HAP-1 (cell line): ENCODE measurements around the gene SPCS1.

Source experiments
- DNase-seq, 2 experiments: peaks; one replicate each; pipeline ENCODE4 v3.0.0-alpha.2; 2016 to 2020; ENCODE audit warnings: low spot score in 2 of 2
- H3K27me3 ChIP-seq: fragments of 250-450 bp; sonication (Bioruptor Pico); 2 replicates; pipeline ENCODE4 v1.5.1; 2020; ENCODE audit warnings: low read depth, mild to moderate bottlenecking, moderate library complexity
- H3K36me3 ChIP-seq: fragments of 250-450 bp; sonication (Bioruptor Pico); replicated peaks from 2 replicates; pipeline ENCODE4 v1.5.1; 2020; ENCODE audit warnings: mild to moderate bottlenecking
- H3K4me1 ChIP-seq: fragments of 250-450 bp; sonication (Bioruptor Pico); 2 replicates; pipeline ENCODE4 v1.5.1; 2020; ENCODE audit warnings: mild to moderate bottlenecking
- H3K4me3 ChIP-seq: fragments of 250-450 bp; sonication (Bioruptor Pico); 2 replicates; pipeline ENCODE4 v1.5.1; 2020; ENCODE audit warnings: mild to moderate bottlenecking, moderate library complexity
- H3K9me3 ChIP-seq: fragments of 250-450 bp; sonication (Bioruptor Pico); 2 replicates; pipeline ENCODE4 v1.5.1; 2020; ENCODE audit warnings: mild to moderate bottlenecking, moderate library complexity
- in situ Hi-C: fragments of 300-500 bp; cut with MboI; formaldehyde crosslinking; loops from 3 replicates; pipeline ENCODE4 v1.14.3; 2020; ENCODE audit warnings: low sequenced_read_pairs, inconsistent platforms, mixed read lengths

The SPCS1 gene

DNA sequence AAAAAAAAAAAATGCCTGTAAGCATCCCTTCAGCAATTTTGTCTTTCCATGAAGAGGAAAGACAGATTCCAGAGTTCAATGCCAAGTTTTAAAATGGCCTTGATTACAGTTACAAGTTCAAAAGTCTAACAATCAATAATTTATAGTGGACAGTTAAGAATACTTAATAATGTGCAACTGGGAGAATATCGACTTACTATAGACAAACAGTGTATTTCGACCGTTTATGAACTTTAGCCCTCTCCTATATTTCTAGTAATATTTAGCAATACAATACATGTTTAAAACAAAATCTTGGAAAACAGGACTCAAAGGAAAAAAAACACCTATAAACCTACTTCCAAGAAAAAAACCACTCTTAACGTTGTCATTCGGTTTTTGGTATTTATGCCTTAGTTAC lies 21.7 kb upstream of the SPCS1 start:
- DNase-seq: no peak
- in situ Hi-C loops: loop anchor here (10.0 to 25.0 kb wide), 2 partner anchors 149 to 422 kb away; partner anchors contain the start of genes NT5DC2 and UQCC5
- Histone ChIP-seq H3K36me3 (peaks cover 37% of the 10 kb centered on the region), H3K4me3 (no peak overlapping the region), H3K4me1 (peaks cover 17% of the 10 kb centered on the region), H3K27me3 (no peaks in the 10 kb centered on the region), H3K9me3 (no peaks in the 10 kb centered on the region)

- Histone ChIP-seq H3K4me3 (peak overlapping the region; percentile 58), H3K36me3 (peaks cover 44% of the 10 kb centered on the region), H3K4me1 (peaks cover 17% of the 10 kb centered on the region), H3K9me3 (no peaks in the 10 kb centered on the region), H3K27me3 (no peaks in the 10 kb centered on the region)
- peak; percentile 79 to 89 for DNase-seq
- in situ Hi-C loops: loop anchor here (10.0 to 25.0 kb wide), 2 partner anchors 150 to 423 kb away; partner anchors contain the start of genes NT5DC2 and UQCC5
Measured at GRCh38 chr3:52685285-52685708, 20.6 kb upstream of the SPCS1 start.

DNA sequence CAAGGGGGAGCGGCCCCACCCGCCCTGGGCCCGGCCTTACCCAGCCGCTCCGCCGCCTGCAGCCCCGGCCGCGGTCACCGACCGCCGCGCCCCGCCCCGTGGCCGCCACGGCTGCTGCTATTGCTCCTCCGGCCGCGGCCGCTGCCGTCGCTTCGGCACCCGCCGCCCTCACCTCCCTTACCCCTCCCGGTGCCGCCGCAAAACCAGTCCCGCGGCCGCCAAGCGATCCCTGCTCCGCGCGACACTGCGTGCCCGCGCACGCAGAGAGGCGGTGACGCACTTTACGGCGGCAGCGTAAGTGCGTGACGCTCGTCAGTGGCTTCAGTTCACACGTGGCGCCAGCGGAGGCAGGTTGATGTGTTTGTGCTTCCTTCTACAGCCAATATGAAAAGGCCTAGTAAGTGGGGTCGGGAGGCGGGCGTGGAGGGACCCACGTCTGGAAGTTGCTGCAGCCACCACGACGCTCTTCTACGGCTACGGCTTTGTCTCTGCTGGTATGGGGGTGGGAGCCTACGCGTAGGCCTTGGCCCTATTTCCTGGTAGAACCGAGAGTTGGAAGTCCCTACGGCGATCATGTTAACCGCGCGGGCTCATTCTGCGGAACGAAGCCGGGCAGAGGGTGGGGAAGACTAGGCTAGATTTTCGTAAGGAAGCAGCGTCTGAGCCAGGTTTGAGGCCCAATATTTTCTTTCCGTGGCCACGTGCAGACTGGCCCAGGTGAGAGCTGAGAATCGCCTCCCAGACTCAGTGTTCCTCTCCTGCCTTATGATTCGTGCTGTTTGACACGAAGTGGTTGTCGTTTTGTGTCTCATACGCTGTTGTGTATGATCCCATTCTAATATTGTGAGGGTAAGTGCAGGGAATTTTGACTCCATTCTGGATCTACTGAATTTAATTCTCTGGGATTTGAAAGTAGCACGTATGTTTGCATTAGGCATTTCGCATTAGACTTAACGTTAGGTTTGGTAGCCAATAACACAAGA lies 19.9 kb upstream of the SPCS1 start, which contains the start of the genes GNL3 and PBRM1:
Gene GNL3 (plus strand): TSS at position 324 of the 983 bp plus-strand sequence. CDS start 61 bp downstream, at position 385.
Gene PBRM1 (minus strand): TSS at position 205 of the 983 bp plus-strand sequence.
- Histone ChIP-seq H3K4me1 (peaks cover 17% of the 10 kb centered on the region), H3K4me3 (peak within 1 kb of the TSS; percentile 91), H3K27me3 (no peaks in the 10 kb centered on the region), H3K9me3 (no peaks in the 10 kb centered on the region), H3K36me3 (peaks cover 51% of the 10 kb centered on the region)
- in situ Hi-C loops: loop anchor here (10.0 to 25.0 kb wide), 2 partner anchors 151 to 424 kb away; partner anchors contain the start of genes NT5DC2 and UQCC5
- peak; percentile 93 to 94 for DNase-seq

- Histone ChIP-seq H3K4me3 (no peak overlapping the region), H3K27me3 (no peaks in the 10 kb centered on the region), H3K4me1 (peaks cover 15% of the 10 kb centered on the region), H3K9me3 (no peaks in the 10 kb centered on the region), H3K36me3 (peaks cover 73% of the 10 kb centered on the region)
- DNase-seq: no peak
- in situ Hi-C loops: loop anchor here (10.0 to 25.0 kb wide), 2 partner anchors 153 to 426 kb away; partner anchors contain the start of genes NT5DC2 and UQCC5
Measured at GRCh38 chr3:52688266-52688665, 17.6 kb upstream of the SPCS1 start.

DNA sequence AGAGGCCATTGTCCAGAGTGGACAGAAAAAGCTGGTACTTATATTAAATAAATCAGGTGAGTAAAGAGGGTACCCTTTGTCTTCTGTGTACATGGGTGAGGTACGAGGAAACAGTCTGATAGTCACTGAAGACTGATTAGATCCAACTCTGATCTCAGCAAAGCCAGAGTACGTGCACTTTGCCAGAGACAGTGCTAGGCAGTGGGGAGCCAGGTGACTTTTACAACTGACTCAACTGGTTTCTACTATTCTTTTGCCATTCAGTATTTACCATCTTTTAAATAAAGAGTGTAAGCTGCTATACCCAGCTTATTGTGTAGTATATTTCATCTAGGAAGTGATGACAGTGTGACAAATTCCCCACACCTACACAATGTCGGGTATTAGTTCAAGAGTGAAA lies 16.8 kb upstream of the SPCS1 start:
- no peaks in the 10 kb centered on the region for H3K27me3 ChIP-seq
- peaks cover 82% of the 10 kb centered on the region for H3K36me3 ChIP-seq
- H3K4me3 ChIP-seq: no peak overlapping the region
- no peak for DNase-seq
- in situ Hi-C loops: loop anchor here (10.0 to 25.0 kb wide), 2 partner anchors 154 to 427 kb away; partner anchors contain the start of genes NT5DC2 and UQCC5
- no peaks in the 10 kb centered on the region for H3K9me3 ChIP-seq
- peaks cover 14% of the 10 kb centered on the region for H3K4me1 ChIP-seq

- peaks cover 96% of the 10 kb centered on the region for H3K36me3 ChIP-seq
- H3K27me3 ChIP-seq: no peaks in the 10 kb centered on the region
- no peak for DNase-seq
- no peaks in the 10 kb centered on the region for H3K9me3 ChIP-seq
- in situ Hi-C loops: loop anchor here (25.0 kb wide), 1 partner anchor 428 kb away; no protein-coding TSS in a partner anchor
- H3K4me1 ChIP-seq: peaks cover 8% of the 10 kb centered on the region
- H3K4me3 ChIP-seq: no peak overlapping the region
Measured at GRCh38 chr3:52690560-52690959, 15.3 kb upstream of the SPCS1 start.

DNA sequence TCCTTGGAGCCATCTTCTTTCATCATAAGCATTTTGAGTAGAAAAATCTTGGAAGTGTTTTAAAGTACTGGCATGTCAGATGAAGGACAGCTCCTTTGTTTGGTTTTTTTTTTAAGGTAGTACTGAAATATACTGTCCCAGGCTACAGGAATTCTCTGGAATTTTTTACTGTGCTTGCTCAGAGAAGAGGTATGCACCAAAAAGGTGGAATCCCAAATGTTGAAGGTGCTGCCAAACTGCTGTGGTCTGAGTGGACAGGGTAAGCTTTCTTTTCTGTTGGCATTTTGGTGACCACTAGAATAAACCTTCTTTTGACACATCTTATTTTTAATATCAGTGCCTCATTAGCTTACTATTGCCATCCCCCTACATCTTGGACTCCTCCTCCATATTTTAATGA lies 12.8 kb upstream of the SPCS1 start:
- H3K4me1 ChIP-seq: peaks cover under 1% of the 10 kb centered on the region; the same call in 1 of the 2 replicates
- in situ Hi-C loops: loop anchor here (25.0 kb wide), 1 partner anchor 431 kb away; no protein-coding TSS in a partner anchor
- no peaks in the 10 kb centered on the region for H3K9me3 ChIP-seq
- H3K27me3 ChIP-seq: no peaks in the 10 kb centered on the region
- DNase-seq: no peak
- peaks cover 96% of the 10 kb centered on the region for H3K36me3 ChIP-seq
- H3K4me3 ChIP-seq: no peak overlapping the region

DNA sequence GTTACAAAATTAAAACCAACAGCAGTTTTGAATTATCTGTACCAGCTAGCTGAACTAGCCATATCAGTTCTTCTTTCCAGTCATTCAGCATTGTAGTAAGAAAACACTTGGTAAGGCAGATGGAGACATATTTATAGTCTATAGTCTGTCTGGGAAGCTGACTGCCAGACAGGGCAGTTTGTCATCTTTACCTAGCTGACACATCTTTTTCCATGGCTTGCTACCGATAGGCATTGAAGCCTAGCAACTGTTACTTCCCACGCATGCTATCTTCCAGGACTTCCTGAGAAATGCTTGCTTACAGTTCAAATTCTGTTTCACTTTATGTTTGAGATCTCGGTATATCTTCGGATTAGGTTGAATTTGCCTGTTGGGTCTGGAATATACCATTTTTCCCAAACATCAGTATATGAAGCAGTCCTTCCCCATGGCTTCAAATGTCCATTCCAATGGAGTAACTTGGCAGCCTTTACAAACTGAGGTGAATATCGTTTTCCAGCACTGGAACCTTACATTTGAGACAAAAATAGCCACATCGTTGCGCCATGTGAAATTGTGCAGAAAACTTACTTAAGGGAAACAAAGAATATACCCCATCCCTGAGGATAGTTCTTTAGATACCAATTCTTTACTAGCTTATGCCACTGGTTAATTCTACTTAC lies 11.2 kb upstream of the SPCS1 start:
- Histone ChIP-seq H3K4me3 (no peak overlapping the region), H3K4me1 (no peaks in the 10 kb centered on the region), H3K9me3 (no peaks in the 10 kb centered on the region), H3K36me3 (peaks cover 82% of the 10 kb centered on the region), H3K27me3 (no peaks in the 10 kb centered on the region)
- in situ Hi-C loops: loop anchor here (25.0 kb wide), 1 partner anchor 432 kb away; no protein-coding TSS in a partner anchor
- no peak for DNase-seq

DNA sequence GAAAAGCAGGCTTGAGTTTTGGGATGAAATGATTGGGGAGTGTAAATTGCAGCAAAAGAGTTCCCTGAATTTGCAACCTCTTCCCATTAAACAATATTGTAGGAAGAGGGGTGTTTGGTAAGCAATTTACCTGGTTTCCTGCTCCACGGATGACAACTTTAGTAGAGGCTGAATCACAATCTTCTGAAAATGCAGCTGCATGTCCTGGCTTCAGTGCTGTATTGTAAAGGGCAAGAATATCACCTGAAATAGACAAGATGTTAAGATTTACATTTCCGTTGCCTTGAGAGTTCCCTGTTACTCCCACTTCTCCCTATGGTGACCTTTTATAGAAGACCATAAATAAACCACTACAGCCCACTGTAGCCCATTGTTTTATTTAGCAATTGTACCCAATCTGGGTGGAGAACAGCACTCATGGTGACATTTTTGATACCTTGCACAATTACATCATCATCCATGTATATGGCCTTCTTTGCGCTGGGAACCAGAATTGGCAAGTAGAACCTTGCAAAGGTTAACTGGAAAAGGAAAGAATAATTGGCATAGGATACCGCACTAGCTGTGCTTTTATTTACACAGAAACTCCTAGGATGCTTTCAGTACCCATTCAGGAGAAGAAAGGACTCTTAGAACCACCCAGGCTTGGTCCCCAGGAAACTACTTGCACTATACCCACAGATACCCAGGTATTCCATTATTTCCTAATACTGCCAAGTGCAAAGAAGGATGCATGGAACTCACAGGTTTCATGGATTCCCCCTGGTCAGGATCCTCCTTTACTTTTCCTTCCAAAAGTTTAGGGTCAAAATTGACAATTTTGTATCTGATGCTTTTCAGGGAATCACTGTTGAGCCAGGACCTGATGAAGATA lies 9.9 kb upstream of the SPCS1 start:
- H3K9me3 ChIP-seq: no peaks in the 10 kb centered on the region
- no peak overlapping the region for H3K4me3 ChIP-seq
- H3K36me3 ChIP-seq: peaks cover 68% of the 10 kb centered on the region
- no peaks in the 10 kb centered on the region for H3K4me1 ChIP-seq
- no peak for DNase-seq
- no peaks in the 10 kb centered on the region for H3K27me3 ChIP-seq
- in situ Hi-C loops: loop anchor here (25.0 kb wide), 1 partner anchor 434 kb away; no protein-coding TSS in a partner anchor

GRCh38 chr3:52696830-52697631 lies 8.9 kb upstream of the SPCS1 start:
- in situ Hi-C loops: loop anchor here (25.0 kb wide), 1 partner anchor 435 kb away; no protein-coding TSS in a partner anchor
- DNase-seq: no peak
- Histone ChIP-seq H3K4me3 (no peak overlapping the region), H3K9me3 (no peaks in the 10 kb centered on the region), H3K36me3 (peaks cover 58% of the 10 kb centered on the region), H3K27me3 (no peaks in the 10 kb centered on the region), H3K4me1 (no peaks in the 10 kb centered on the region)

DNA sequence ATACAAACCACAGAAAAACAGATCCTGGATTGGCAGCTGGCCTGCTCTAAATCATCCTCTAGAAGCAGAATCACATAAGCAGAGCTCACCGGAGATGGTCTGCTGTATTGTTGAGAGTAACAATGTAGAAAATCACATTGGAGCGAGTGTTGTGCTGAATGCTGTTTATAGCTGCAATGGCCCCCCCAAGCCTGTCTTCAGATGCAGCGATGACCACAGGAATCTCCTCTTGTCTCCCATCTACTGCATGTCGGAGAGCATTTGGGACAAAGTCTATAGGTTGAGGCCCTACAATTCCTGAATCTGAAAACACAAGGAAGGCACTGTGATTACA lies 8.3 kb upstream of the SPCS1 start:
- Histone ChIP-seq H3K4me3 (no peak overlapping the region), H3K4me1 (no peaks in the 10 kb centered on the region), H3K27me3 (no peaks in the 10 kb centered on the region), H3K9me3 (no peaks in the 10 kb centered on the region), H3K36me3 (peaks cover 54% of the 10 kb centered on the region)
- in situ Hi-C loops: loop anchor here (25.0 kb wide), 1 partner anchor 435 kb away; no protein-coding TSS in a partner anchor
- DNase-seq: no peak

GRCh38 chr3:52703341-52703740 lies 2.6 kb upstream of the SPCS1 start:
- H3K4me1 ChIP-seq: peaks cover 21% of the 10 kb centered on the region
- in situ Hi-C loops: no loop called here
- H3K4me3 ChIP-seq: no peak overlapping the region
- H3K36me3 ChIP-seq: peaks cover 14% of the 10 kb centered on the region
- no peaks in the 10 kb centered on the region for H3K27me3 ChIP-seq
- no peaks in the 10 kb centered on the region for H3K9me3 ChIP-seq
- DNase-seq: no peak
